Kidney (tissue), 14 donors: ENCODE results near the gene TRIM59. TPM values are rescaled to one million over a fixed set of nuclear protein-coding genes. Genes with fewer than 3 reads are reported as not detected.

Experiments
- DNase-seq, 5 donors: peaks; one replicate each; pipeline ENCODE4 v3.0.0-alpha.2; 2013 to 2020
- FAIRE-seq: peaks from 2 replicates; lab custom pipeline; 2012; peaks lifted over from hg19 to GRCh38; lab: Jason Lieb, UNC
- H3K27ac ChIP-seq, 2 donors: one replicate each; pipeline ENCODE4 v1.7.0; 2013; ENCODE audit warnings: low read depth in 2 of 2, low read length in 2 of 2, inconsistent platforms in 1 of 2
- H3K27me3 ChIP-seq: one replicate; pipeline ENCODE4 v1.7.1; 2013; ENCODE audit warnings: low read length, inconsistent platforms; ENCODE audit not compliant: control insufficient read depth, insufficient read depth
- H3K36me3 ChIP-seq, 3 donors: one replicate each; pipeline versions ENCODE4 v1.7.0 to v1.7.1; 2013; ENCODE audit warnings: low read length in 3 of 3, control low read depth in 1 of 3, inconsistent platforms in 1 of 3; ENCODE audit not compliant: insufficient read depth in 3 of 3, control insufficient read depth in 2 of 3
- H3K4me1 ChIP-seq, 3 donors: one replicate each; pipeline versions ENCODE4 v1.7.0 to v1.7.1; 2013; ENCODE audit warnings: low read length in 3 of 3, inconsistent platforms in 1 of 3, low read depth in 1 of 3; ENCODE audit not compliant: control insufficient read depth in 2 of 3, insufficient read depth in 2 of 3
- H3K4me3 ChIP-seq, 3 donors: one replicate each; pipeline versions ENCODE4 v1.7.0 to v1.8.1; 2013; ENCODE audit warnings: low read length in 3 of 3, control low read depth in 1 of 3, inconsistent platforms in 1 of 3
- H3K9ac ChIP-seq, 3 donors: one replicate each; pipeline versions ENCODE4 v1.7.0 to v1.7.1; 2013; ENCODE audit warnings: low read length in 3 of 3, control low read depth in 1 of 3, inconsistent platforms in 1 of 3
- H3K9me3 ChIP-seq, 3 donors: one replicate each; pipeline versions ENCODE4 v1.7.0 to v1.7.1; 2013; ENCODE audit warnings: low read length in 3 of 3, control low read depth in 1 of 3, inconsistent platforms in 1 of 3; ENCODE audit not compliant: control insufficient read depth in 2 of 3, insufficient read depth in 1 of 3
- intact Hi-C: fragments of 100-400 bp; cut with DNase I; formaldehyde crosslinking; loops from one replicate; pipeline ENCODE4 v1.11.1; 2022
- polyA plus RNA-seq: library from polyadenylated mRNA; stranded (reverse); fragments of 350-450 nt; fragmentation: Illumina TruSeq; extraction: RNeasy Lipid Tissue Mini Kit (QIAGEN cat#74804); gene quantifications from one replicate; pipeline ENCODE4 v1.2.3, GENCODE V29; 2014; ENCODE audit warnings: low read depth, low replicate concordance; ENCODE audit not compliant: insufficient read depth
- total RNA-seq: library from RNA; stranded (reverse); fragmentation: NEBNext Ultra II Directional; extraction: Animal tissue kit (Norgen Biotek cat#: 25700); gene quantifications from one replicate; pipeline ENCODE4 v1.2.1, GENCODE V29; 2021
- TF ChIP-seq, protein P1 (sequence below): IDR thresholded peaks from 3 replicates; pipeline ENCODE4 v1.5.1; 2012; ENCODE audit warnings: mild to moderate bottlenecking, moderate library complexity, borderline replicate concordance; ENCODE audit not compliant: insufficient read depth; ENCODE audit errors: extremely low read depth
- donor health status: control.
- donor health status: control.
- donor health status: control.
- donor health status: control.
- donor health status: control.
- donor health status: DM: yes; HTN: yes; CAD: no.
- donor health status: Normal renal cell carcinoma (clear cell type).

The TRIM59 gene
- total and polyA plus RNA-seq, 2 donors from 2014 or later = 0.84 to 4.8 TPM

DNA sequence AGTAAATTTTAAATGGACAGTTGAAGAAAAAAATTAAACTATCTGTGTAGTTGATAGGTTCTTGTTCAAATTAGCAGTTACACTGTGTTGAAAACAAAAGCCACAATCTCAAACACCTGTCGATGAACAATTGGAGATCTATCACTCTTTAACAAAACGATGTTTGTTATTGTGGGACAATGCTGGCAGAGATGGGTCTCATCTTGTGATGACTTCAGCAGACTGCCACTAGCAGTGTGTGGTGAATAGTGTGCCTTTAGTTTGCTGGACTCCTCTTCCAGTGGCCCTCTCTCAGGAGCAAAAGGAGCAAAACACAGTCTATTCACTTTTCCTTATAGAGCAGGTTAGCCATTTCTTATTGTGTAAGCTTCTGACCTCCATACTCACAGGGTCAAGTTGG is 14.7 kb upstream of the TRIM59 start:
- H3K27me3 ChIP-seq = no peaks in the 10 kb centered on the region
- H3K9ac ChIP-seq = no peak overlapping the region
- H3K27ac ChIP-seq = no peak overlapping the region
- H3K36me3 ChIP-seq = no peaks in the 10 kb centered on the region
- no peaks in the 10 kb centered on the region for H3K9me3 ChIP-seq
- TF ChIP-seq, protein P1, sequence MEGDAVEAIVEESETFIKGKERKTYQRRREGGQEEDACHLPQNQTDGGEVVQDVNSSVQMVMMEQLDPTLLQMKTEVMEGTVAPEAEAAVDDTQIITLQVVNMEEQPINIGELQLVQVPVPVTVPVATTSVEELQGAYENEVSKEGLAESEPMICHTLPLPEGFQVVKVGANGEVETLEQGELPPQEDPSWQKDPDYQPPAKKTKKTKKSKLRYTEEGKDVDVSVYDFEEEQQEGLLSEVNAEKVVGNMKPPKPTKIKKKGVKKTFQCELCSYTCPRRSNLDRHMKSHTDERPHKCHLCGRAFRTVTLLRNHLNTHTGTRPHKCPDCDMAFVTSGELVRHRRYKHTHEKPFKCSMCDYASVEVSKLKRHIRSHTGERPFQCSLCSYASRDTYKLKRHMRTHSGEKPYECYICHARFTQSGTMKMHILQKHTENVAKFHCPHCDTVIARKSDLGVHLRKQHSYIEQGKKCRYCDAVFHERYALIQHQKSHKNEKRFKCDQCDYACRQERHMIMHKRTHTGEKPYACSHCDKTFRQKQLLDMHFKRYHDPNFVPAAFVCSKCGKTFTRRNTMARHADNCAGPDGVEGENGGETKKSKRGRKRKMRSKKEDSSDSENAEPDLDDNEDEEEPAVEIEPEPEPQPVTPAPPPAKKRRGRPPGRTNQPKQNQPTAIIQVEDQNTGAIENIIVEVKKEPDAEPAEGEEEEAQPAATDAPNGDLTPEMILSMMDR = no peak
- FAIRE-seq (no peak), DNase-seq (no peak)
- no peak overlapping the region for H3K4me3 ChIP-seq
- no peaks in the 10 kb centered on the region for H3K4me1 ChIP-seq
- intact Hi-C loops = no loop called here

DNA sequence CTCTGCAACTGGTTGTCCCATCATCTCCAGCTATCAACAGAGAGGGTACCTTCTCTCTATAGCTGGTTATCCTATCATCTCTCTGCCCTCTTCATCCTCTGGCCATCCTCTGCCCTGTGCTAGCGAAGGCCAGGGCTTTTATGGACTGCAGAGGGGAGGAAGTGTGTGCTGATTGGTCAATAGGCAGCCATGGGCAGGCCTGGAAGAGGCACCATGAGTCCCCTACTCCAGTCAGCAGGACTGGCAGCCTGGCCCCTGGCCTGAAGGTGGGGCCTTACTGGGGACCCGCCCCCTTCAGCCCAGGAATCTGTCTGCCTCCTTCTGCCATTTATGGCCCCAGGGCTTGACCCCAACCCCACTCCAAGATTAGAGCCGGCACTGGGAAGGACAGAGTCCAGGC is 10.4 kb upstream of the TRIM59 start:
- no peaks in the 10 kb centered on the region for H3K36me3 ChIP-seq
- no peak for FAIRE-seq
- H3K4me1 ChIP-seq = no peaks in the 10 kb centered on the region
- DNase-seq = no peak
- TF ChIP-seq, protein P1 = no peak
- H3K9me3 ChIP-seq = no peaks in the 10 kb centered on the region
- H3K27ac ChIP-seq = no peak overlapping the region
- intact Hi-C loops = no loop called here
- H3K4me3 ChIP-seq = no peak overlapping the region
- no peaks in the 10 kb centered on the region for H3K27me3 ChIP-seq
- no peak overlapping the region for H3K9ac ChIP-seq

DNA sequence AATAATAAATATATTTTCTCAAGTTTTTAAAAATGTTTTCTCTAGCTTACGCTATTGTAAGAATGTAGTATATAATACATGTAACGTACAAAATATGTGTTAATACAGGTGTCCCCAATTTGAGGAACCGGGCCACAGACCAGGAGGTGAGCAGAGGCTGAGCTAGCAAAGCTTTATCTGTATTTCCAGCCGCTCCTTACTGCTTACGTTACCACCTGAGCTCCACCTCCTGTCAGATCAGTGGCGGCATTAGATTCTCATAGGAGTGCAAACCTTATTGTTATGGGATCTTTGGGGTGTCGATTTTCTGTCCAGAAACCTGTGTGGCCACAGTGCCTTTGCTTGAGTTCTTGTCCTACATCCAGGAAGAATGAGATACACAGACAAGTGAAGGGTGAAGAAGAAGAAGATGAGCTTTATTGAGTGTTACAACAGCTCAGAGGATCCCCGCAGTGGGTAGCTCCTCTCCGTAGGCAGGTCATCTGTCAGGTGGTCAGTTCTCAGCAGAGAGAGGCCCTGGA is 9.9 kb upstream of the TRIM59 start:
- no peaks in the 10 kb centered on the region for H3K4me1 ChIP-seq
- H3K9ac ChIP-seq = no peak overlapping the region
- FAIRE-seq (no peak), DNase-seq (no peak)
- no peak overlapping the region for H3K27ac ChIP-seq
- no peaks in the 10 kb centered on the region for H3K36me3 ChIP-seq
- H3K9me3 ChIP-seq = no peaks in the 10 kb centered on the region
- intact Hi-C loops = no loop called here
- no peak overlapping the region for H3K4me3 ChIP-seq
- TF ChIP-seq, protein P1 = no peak
- H3K27me3 ChIP-seq = no peaks in the 10 kb centered on the region

DNA sequence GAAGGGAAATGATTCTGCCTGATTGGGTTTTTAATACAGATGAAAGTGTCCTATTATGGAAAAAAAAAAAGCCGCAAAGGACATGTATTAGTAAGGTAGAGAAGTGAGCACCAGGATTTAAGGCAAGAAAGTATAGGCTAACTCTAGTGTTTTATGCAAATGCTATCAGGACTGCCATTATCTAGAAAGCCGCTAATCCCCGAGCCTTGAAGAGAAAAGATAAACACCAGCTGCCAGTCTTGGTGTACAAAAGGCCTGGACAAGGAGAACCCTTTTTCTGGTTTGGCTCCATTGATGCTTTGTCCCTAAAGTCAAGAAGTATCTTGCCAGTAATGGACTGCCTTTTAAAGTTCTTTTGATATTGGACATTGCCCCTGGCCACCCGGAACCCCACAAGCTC is 8.6 kb upstream of the TRIM59 start:
- Histone ChIP-seq H3K9me3 (no peaks in the 10 kb centered on the region), H3K36me3 (no peaks in the 10 kb centered on the region), H3K4me1 (no peaks in the 10 kb centered on the region), H3K4me3 (no peak overlapping the region), H3K27ac (no peak overlapping the region), H3K9ac (no peak overlapping the region), H3K27me3 (no peaks in the 10 kb centered on the region)
- TF ChIP-seq, protein P1 = no peak
- intact Hi-C loops = no loop called here
- FAIRE-seq (no peak), DNase-seq (no peak)
